Heart left ventricle (tissue), 16 donors: ENCODE measurements around the gene ZFR2. TPM values are rescaled to one million over a fixed set of nuclear protein-coding genes. Genes with fewer than 3 reads are reported as not detected.

ENCODE experiments used
- ATAC-seq, 4 donors: fragments of 200-7000 bp; cut with Tn5 transposase; one replicate each; pipeline ENCODE4 v1.9.1; 2020 to 2022; ENCODE audit warnings: moderate library complexity in 4 of 4, mild to moderate bottlenecking in 3 of 4, moderate number of reproducible peaks in 1 of 4
- DNase-seq, 5 donors: peaks; one replicate each; pipeline ENCODE4 v3.0.0-alpha.2; 2020
- H3K27ac ChIP-seq, 12 donors: fragments of 200-600 bp; sonication (generic) in 4 of 12; one replicate each; pipeline versions ENCODE4 v1.5.0 to v1.8.0; 2016 to 2022; ENCODE audit warnings: mild to moderate bottlenecking in 2 of 12
- H3K27me3 ChIP-seq, 9 donors: fragments of 200-600 bp; sonication (generic) in 2 of 9; one replicate each; pipeline versions ENCODE4 v1.5.1 to v1.8.0; 2016 to 2022; ENCODE audit warnings: mild to moderate bottlenecking in 3 of 9
- H3K36me3 ChIP-seq, 9 donors: fragments of 200-600 bp; sonication (generic) in 2 of 9; one replicate each; pipeline versions ENCODE4 v1.5.0 to v1.8.0; 2018 to 2022; ENCODE audit warnings: mild to moderate bottlenecking in 2 of 9
- H3K4me1 ChIP-seq, 12 donors: fragments of 200-600 bp; sonication (generic) in 4 of 12; one replicate each; pipeline versions ENCODE4 v1.5.0 to v1.8.0; 2016 to 2022; ENCODE audit warnings: mild to moderate bottlenecking in 3 of 12
- H3K4me3 ChIP-seq, 12 donors: fragments of 200-600 bp; sonication (generic) in 4 of 12; one replicate each; pipeline versions ENCODE4 v1.5.0 to v1.8.0; 2017 to 2022; ENCODE audit warnings: mild to moderate bottlenecking in 9 of 12, moderate library complexity in 4 of 12
- H3K9me3 ChIP-seq, 12 donors: fragments of 200-600 bp; sonication (generic) in 4 of 12; one replicate each; pipeline versions ENCODE4 v1.5.0 to v1.8.0; 2016 to 2022; ENCODE audit warnings: mild to moderate bottlenecking in 1 of 12
- CTCF ChIP-seq, 12 donors: fragments of 200-600 bp; sonication (generic) in 4 of 12; IDR thresholded peaks; one replicate each; pipeline versions ENCODE4 v1.5.0 to v1.8.0; 2018 to 2022; ENCODE audit warnings: antibody characterized with exemption in 12 of 12, mild to moderate bottlenecking in 5 of 12
- POLR2A ChIP-seq, 2 donors: fragments of 450-650 bp; IDR thresholded peaks; one replicate each; pipeline ENCODE4 v1.6.1; 2017; ENCODE audit warnings: antibody characterized with exemption in 2 of 2, mild to moderate bottlenecking in 2 of 2, moderate library complexity in 2 of 2
- WGBS, 4 donors: extraction: QIAGEN DNeasy Blood & Tissue Kit in 2 of 4; methylation state at CpG; one replicate each; pipeline versions ENCODE4 v1.1.5 to v1.1.7; 2013 to 2018; 5-methylcytosine and 5-hydroxymethylcytosine counted together
- intact Hi-C, 10 donors: fragments of 100-400 bp; cut with DNase I; formaldehyde crosslinking; loops; one replicate each; pipeline versions ENCODE4 v1.11.1 to v1.14.2; 2022
- polyA plus RNA-seq, 2 donors: library from polyadenylated mRNA; stranded (reverse); fragments of 200-250 nt; gene quantifications; one replicate each; pipeline ENCODE4 v1.2.3, GENCODE V29; 2013
- total RNA-seq, 9 donors: library from RNA; depleted of rRNA in 2 of 9; stranded (reverse); fragments of >200 nt in 2 of 9; fragmentation: NEBNext Ultra II Directional in 3 of 9; extraction: Animal tissue kit (Norgen Biotek cat#: 25700) in 3 of 9; gene quantifications; one replicate each; pipeline versions ENCODE4 v1.1.0 to v1.2.4, GENCODE V29; 2016 to 2023
- donor health status: ischemic (EF 13 %, LVEDD 7.1; RV severe dilation, severe dysfunction).
- donor health status: healthy with polysubstance abuse.
- donor health status: DM: no; HTN: yes; CAD: no.
- donor health status: DM: no; HTN: no; CAD: no.
- donor health status: ischemic (EF 25% LVEDD 6.9; RV normal size, moderate dysfunction).
- donor health status: ischemic (EF 25% LVEDD 5.7; RV mildly dilated, moderate dysfunction).
- donor health status: healthy.
- donor health status: DM: yes; HTN: yes; CAD: no.
- donor health status: ischemic (EF 35%, LVEDD 5.7; RV mildly dilated, moderate dysfunction).
- donor health status: nonischemic (EF 11% LVEDD 7.7; RV severe dilation, severe dysfunction).
- donor health status: DM: yes; HTN: yes; CAD: no.
- donor health status: PGD.
- donor health status: ischemic (EF 29% LVEDD 5.4; RV normal size, mild dysfunction).
- donor health status: nonischemic (EF 23%, LVEDD 6.1; RV moderate dilation, normal function).

ZFR2 gene
- total and polyA plus RNA-seq, 11 donors, result 0.08 to 0.16 TPM; not detected in 9

DNA sequence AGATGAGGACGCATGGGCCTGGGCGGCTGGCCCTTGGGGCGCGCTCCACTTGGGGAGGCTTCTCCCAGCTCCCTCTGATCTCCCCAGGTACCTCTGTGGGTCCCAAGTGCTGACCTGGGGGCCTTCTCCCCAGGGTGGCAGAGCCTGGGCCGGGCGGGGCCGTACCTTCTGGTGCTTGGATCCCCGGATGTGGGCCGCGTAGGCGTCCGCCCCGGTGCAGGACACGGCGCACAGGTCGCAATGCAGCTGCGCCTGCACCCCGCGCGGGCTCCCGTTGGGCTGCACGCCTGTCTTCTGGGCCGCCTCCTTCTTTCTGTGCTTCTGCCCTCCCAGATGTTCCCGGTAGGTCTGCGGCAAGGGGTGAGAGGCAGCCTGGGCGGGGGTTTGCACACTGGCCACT lies 41.5 kb downstream of the ZFR2 start:
- Histone ChIP-seq H3K36me3 (no peaks in the 10 kb centered on the region), H3K4me3 (no peak overlapping the region), H3K9me3 (no peaks in the 10 kb centered on the region), H3K27me3 (peaks cover 0 to 26% (median 7%) of the 10 kb centered on the region in 9 donors), H3K4me1 (peaks cover 0 to 2% (median 0%) of the 10 kb centered on the region in 12 donors), H3K27ac (no peak overlapping the region)
- ATAC-seq (no peak), DNase-seq (no peak)
- WGBS, 4 donors, result 84 to 97% (median 95%) methylated on average over 22 to 26 of the region's 26 CpGs
- TF ChIP-seq CTCF (IDR thresholded peaks at IDR 0.05), result no peak
- TF ChIP-seq POLR2A (IDR thresholded peaks at IDR 0.05), result no peak
- intact Hi-C loops, result loop anchor here in 3 of 10 donors (10.0 kb wide), 2 partner anchors 63 to 163 kb away; partner anchors contain the start of genes APBA3 (in 1 of the 3) and MRPL54 (in 1 of the 3)

GRCh38 chr19:3826163-3826562 lies 42.7 kb downstream of the ZFR2 start:
- WGBS, 4 donors, result 44 to 54% (median 52%) methylated on average over 12 of the region's 12 CpGs
- DNase-seq (no peak), ATAC-seq (no peak)
- TF ChIP-seq CTCF (IDR thresholded peaks at IDR 0.05) (no peak), POLR2A (IDR thresholded peaks at IDR 0.05) (no peak)
- Histone ChIP-seq H3K4me1 (peaks cover 0 to 4% (median 0%) of the 10 kb centered on the region in 12 donors), H3K27me3 (peaks cover 0 to 17% (median 2%) of the 10 kb centered on the region in 9 donors), H3K36me3 (no peaks in the 10 kb centered on the region), H3K27ac (no peak overlapping the region), H3K4me3 (no peak overlapping the region), H3K9me3 (no peaks in the 10 kb centered on the region)
- intact Hi-C loops, result loop anchor here in 3 of 10 donors (10.0 kb wide), 2 partner anchors 61 to 161 kb away; partner anchors contain the start of genes APBA3 (in 1 of the 3) and MRPL54 (in 1 of the 3)

DNA sequence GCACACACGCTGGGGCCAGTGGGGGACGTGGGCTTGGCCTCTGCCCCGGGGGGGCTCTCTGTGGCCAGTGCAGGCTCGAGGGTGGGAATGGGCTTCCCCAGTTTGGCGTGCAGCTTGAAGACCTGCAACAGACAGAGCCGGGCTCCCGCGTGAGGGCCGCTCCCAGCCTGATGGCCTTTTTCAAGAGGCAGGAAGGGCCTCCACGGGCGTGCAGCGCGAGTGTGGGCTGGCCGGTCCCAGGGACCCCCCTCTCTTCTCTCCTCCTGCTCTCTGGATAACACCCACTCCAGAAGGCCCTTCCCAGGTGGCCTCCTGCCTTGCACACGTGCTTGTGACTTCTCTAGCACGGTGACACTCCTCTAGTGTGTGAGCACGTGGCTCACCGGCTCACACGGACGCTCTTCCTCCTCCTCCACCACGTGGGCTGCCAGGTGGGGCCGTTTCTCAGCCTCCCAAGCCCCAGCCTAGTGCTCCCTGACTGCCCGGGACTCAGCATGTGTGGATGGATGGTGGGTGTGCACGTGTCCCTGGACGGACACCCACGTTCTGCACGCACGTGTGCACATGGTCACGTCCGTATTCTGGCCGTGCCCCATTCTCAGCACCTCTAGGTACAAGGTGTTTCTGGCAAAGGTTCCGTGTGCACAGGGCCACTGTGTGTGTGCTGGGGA lies 43.4 kb downstream of the ZFR2 start:
- H3K27me3 ChIP-seq, result peaks cover 0 to 10% (median 0%) of the 10 kb centered on the region in 9 donors
- H3K4me3 ChIP-seq, result no peak overlapping the region
- H3K4me1 ChIP-seq, result peaks cover 0 to 4% (median 0%) of the 10 kb centered on the region in 12 donors
- no peaks in the 10 kb centered on the region for H3K9me3 ChIP-seq
- DNase-seq (no peak), ATAC-seq (peak in 1 of 4 donors; percentile 21)
- intact Hi-C loops, result loop anchor here in 3 of 10 donors (10.0 kb wide), 2 partner anchors 61 to 161 kb away; partner anchors contain the start of genes APBA3 (in 1 of the 3) and MRPL54 (in 1 of the 3)
- WGBS, 4 donors, result 76 to 80% (median 78%) methylated on average over 22 to 32 of the region's 32 CpGs
- TF ChIP-seq POLR2A (IDR thresholded peaks at IDR 0.05) (no peak), CTCF (IDR thresholded peaks at IDR 0.05) (no peak)
- H3K27ac ChIP-seq, result no peak overlapping the region
- H3K36me3 ChIP-seq, result no peaks in the 10 kb centered on the region

- intact Hi-C loops, result loop anchor here in 5 of 10 donors (5.0 to 10.0 kb wide), 5 partner anchors 36 to 159 kb away; partner anchors contain the start of genes APBA3 (in 4 of the 5), MRPL54 (in 4 of the 5) and MATK (in 1 of the 5)
- no peak overlapping the region for H3K4me3 ChIP-seq
- WGBS, 4 donors, result 84 to 87% (median 86%) methylated on average over 10 of the region's 10 CpGs
- no peak overlapping the region for H3K27ac ChIP-seq
- DNase-seq, result no peak
- TF ChIP-seq CTCF (IDR thresholded peaks at IDR 0.05) (no peak), POLR2A (IDR thresholded peaks at IDR 0.05) (no peak)
- H3K27me3 ChIP-seq, result peaks cover 0 to 4% (median 0%) of the 10 kb centered on the region in 9 donors
- no peaks in the 10 kb centered on the region for H3K36me3 ChIP-seq
- no peaks in the 10 kb centered on the region for H3K9me3 ChIP-seq
- ATAC-seq, result no peak
- H3K4me1 ChIP-seq, result peaks cover 0 to 10% (median 4%) of the 10 kb centered on the region in 12 donors
Observed at GRCh38 chr19:3823350-3823713, 45.5 kb downstream of the ZFR2 start.
